ENCODE measurements around the gene CCDC85A. TPM values are rescaled to one million over a fixed set of nuclear protein-coding genes. Genes with fewer than 3 reads are reported as not detected.

The CCDC85A gene
- total RNA-seq, 1 experiment from 2014 or later = not detected

DNA sequence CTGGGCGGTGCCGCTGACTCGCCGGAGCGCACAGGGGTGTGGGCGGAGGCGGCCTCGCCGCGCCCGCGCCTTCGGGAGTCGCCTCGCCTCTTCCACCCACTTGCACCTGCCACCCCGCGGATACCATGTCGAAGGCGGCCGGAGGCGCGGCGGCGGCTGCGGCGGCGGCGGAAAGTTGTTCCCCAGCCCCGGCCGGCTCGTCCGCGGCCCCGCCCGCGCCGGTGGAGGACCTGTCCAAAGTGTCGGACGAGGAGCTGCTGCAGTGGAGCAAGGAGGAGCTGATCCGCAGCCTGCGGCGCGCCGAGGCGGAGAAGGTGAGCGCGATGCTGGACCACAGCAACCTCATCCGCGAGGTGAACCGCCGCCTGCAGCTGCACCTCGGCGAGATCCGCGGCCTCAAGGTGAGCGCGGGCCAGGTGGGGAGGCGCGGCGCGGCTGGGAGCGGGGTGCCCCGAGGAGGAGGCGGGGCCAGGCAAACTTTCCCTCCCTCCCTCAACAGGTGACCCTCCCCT is 766 bp downstream of the CCDC85A start:
- peak overlapping the region; percentile 31; the same call in 1 of the 2 replicates for H3K4me3 ChIP-seq
- no peaks in the 10 kb centered on the region for H3K36me3 ChIP-seq
- no peaks in the 10 kb centered on the region for H3K9me3 ChIP-seq
- DNase-seq = peak; percentile 16
- H3K27me3 ChIP-seq = peaks cover 17% of the 10 kb centered on the region

DNA sequence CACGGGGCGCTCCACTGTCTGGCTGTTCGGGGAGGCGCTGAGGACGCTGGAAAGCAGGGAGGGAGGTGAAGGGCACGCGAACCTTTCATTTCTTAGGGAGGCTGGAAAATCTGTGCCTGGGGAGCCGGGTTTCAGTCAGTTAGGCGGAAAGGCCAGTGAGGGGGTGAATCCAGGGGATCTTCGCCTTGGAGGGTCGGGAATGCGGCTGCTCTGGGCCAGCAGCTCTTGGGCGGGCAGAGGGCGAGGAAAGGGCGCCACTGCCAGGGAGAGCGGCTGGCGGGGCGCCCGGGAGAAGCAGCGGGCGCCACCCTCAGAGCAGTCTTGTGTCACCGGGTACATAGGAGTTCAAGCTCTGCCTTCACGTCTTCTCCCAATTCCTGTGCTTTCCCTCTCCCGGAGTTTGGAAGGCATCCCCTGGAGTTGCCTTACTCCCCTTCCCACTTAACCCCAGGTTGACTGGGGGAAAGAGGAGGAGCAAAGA is 1.4 kb downstream of the CCDC85A start:
- H3K9me3 ChIP-seq = no peaks in the 10 kb centered on the region
- H3K36me3 ChIP-seq = no peaks in the 10 kb centered on the region
- H3K27me3 ChIP-seq = peaks cover 17% of the 10 kb centered on the region
- peak; percentile 33 for DNase-seq
- peak overlapping the region; percentile 31 for H3K4me3 ChIP-seq

DNA sequence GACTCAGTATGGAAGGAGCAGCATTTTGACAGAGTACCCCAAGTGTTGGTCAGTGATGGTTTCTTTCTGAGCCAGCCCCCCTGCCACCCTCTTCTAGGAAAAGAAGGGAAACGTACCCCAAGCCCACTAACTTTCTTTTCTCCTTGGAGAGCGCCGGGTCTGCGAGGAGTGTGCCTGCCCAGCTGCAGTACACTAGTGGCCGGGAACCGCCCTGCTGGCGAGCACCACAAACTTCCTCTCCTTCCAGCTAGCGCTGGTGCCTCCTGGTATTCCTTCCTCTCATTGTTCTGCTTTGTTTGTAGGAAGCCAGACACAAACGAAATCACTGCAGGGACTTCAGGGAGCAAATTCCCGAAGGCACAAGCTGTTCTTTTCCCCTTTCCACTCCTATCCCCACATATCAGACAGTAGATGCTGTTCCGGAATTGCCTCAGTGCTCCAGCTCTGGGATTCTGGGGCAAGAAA is 1.8 kb downstream of the CCDC85A start:
- peak; percentile 47 for DNase-seq
- Histone ChIP-seq H3K27me3 (peaks cover 17% of the 10 kb centered on the region), H3K9me3 (no peaks in the 10 kb centered on the region), H3K4me3 (peak overlapping the region; percentile 31), H3K36me3 (no peaks in the 10 kb centered on the region)

DNA sequence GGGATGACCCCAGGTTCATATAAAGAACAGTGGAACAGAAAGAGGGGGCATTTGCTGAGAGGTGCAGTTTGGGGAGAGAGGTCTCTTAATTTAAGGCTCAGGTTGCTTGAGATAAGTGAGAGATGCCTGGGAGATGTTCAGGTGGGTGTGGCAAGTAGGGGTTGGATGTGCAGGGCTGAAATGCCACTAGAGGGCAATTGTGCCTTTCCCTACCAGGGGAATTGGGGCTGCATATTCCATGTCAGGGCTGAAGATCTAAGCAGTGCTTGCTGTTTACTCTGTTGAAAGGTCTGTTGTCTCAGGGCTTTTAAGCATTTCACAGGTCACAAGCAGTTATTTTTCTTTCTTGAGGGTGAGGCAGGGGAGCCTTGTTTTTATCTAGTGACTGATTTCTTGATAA is 7.8 kb downstream of the CCDC85A start:
- Histone ChIP-seq H3K4me3 (no peak overlapping the region), H3K27me3 (no peaks in the 10 kb centered on the region; the same call in 1 of the 2 replicates), H3K9me3 (no peaks in the 10 kb centered on the region), H3K36me3 (no peaks in the 10 kb centered on the region)
- DNase-seq = no peak

DNA sequence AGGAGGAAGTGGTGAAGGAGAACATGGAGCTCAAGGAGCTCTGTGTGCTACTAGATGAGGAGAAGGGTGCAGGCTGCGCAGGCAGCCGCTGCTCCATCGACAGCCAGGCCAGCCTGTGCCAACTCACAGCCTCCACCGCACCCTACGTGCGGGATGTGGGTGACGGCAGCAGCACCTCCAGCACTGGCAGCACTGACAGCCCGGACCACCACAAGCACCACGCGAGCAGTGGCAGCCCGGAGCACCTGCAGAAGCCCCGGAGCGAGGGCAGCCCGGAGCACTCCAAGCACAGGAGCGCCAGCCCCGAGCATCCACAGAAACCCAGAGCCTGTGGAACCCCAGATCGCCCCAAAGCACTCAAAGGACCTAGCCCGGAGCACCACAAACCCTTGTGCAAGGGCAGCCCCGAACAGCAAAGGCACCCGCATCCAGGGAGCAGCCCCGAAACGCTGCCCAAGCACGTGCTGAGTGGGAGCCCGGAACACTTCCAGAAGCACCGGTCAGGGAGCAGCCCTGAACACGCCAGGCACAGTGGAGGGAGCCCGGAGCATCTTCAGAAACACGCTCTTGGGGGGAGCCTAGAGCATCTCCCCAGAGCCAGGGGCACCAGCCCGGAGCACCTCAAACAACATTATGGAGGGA is 9.0 kb downstream of the CCDC85A start:
- Histone ChIP-seq H3K4me3 (no peak overlapping the region), H3K36me3 (no peaks in the 10 kb centered on the region), H3K27me3 (no peaks in the 10 kb centered on the region; the same call in 1 of the 2 replicates), H3K9me3 (no peaks in the 10 kb centered on the region)
- DNase-seq = no peak

DNA sequence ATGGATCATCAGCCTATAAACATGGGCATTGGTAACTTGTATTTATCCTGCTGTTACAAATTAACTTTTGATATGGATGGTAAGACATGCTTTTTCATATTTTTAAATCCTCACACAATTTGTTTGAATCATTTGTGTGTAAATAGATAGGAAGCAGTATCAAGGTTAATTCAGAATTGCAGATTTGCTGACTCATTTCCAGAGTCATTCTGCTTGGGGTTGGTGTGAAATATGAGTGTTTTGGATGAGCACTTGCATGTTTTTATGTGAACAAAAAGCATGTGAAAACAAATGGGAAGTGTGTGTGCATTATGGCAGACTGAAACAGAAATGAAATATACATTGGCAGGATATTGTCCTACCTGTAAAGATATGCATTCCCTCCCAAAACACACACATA is 11.8 kb downstream of the CCDC85A start:
- H3K4me3 ChIP-seq = no peak overlapping the region
- H3K9me3 ChIP-seq = no peaks in the 10 kb centered on the region
- DNase-seq = no peak
- H3K36me3 ChIP-seq = no peaks in the 10 kb centered on the region
- H3K27me3 ChIP-seq = no peaks in the 10 kb centered on the region

DNA sequence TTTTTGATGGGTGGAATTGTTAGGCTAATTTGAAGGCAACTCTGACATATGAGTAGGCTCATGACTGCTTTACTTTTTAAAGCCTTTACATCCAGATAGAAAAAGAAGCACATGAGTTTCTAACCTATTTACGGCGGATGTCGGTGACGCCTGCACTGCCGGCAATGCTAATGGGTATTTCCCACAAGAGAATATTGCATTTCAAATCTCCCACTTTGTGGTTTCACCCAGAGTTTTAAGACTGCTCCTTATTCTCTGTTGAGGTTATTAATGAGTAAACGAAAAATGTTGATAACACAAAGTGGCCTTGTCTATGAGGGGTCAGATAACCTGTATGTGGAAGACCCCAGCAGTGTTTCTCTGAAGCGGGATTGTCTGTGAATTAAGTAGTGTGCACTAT is 14.0 kb downstream of the CCDC85A start:
- no peak for DNase-seq
- Histone ChIP-seq H3K36me3 (no peaks in the 10 kb centered on the region), H3K4me3 (no peak overlapping the region), H3K9me3 (no peaks in the 10 kb centered on the region), H3K27me3 (no peaks in the 10 kb centered on the region)

DNA sequence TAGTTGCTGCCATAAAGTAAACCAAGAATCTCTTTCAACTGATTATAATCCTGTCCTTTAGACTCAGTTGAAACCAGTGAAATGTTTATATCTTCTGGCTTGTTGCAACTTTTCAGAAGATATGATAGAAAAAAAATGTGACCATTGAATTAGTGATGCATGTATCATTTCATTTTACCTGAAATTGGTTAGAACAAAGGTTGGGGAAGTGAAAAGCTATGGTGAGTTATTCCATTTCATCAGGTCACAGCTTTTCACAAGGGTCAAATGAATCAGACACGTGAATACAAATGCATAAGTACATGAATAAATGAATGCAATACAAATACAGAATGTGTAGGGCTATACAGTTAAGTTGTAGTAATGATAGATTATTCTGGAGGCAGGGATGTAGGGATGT is 15.1 kb downstream of the CCDC85A start:
- no peak for DNase-seq
- no peaks in the 10 kb centered on the region for H3K36me3 ChIP-seq
- no peaks in the 10 kb centered on the region for H3K27me3 ChIP-seq
- H3K4me3 ChIP-seq = no peak overlapping the region
- H3K9me3 ChIP-seq = no peaks in the 10 kb centered on the region

DNA sequence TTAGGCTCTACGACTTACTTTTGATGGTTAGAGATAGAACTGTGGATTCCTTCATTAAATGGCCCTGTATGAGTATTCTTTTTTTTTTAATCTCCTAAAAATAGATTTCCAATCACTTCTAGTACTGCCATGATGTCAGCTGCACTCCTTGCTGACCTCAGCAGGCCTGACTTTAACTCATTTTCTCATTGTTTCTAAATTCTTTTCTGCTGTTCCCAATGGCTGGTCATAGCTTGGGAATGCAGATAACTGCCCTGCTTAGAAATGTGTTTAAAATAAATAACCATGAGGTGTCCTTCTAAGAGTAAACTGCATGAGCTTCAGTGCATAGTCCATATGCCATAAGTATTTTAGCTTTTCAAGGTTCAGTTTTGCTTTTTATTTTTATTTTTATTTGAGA is 15.7 kb downstream of the CCDC85A start:
- H3K36me3 ChIP-seq = no peaks in the 10 kb centered on the region
- H3K9me3 ChIP-seq = no peaks in the 10 kb centered on the region
- H3K27me3 ChIP-seq = no peaks in the 10 kb centered on the region
- peak; percentile 1 for DNase-seq
- no peak overlapping the region for H3K4me3 ChIP-seq

DNA sequence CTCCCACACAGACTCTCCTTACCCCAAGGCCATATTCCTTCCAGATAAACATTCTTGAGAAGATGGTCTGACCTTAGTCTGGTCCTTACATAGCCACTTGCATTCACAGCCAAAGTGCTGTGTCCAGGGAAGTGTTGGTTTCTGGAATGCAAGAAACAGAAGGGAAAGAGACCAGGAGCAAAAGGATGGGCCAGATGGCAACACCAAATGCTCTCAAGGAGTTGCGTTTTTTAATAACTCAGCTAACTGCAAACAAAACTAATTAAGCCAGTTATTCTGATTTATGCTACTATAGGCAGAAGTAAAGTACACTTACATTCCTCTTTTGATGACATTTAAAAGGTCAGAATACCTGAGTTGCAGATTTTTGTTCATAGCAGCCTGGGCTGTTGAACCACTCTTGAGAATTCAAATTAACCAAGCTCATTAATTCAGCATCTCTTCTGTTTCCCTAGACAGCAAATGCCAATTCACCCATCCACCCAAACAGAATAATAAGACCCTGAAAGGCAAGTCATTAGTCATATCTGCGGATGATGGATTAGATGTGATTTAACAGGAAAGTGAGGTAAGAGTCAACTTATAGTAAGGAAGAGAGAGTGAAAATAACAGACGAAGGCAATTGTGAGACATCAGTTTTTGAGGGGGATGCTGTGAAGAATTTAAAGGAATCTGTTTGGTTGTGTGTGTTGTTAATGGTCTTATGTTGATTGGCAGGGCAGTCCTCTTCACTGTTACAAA is 18.8 kb downstream of the CCDC85A start:
- no peaks in the 10 kb centered on the region for H3K36me3 ChIP-seq
- no peaks in the 10 kb centered on the region for H3K27me3 ChIP-seq
- DNase-seq = no peak
- no peak overlapping the region for H3K4me3 ChIP-seq
- H3K9me3 ChIP-seq = no peaks in the 10 kb centered on the region

DNA sequence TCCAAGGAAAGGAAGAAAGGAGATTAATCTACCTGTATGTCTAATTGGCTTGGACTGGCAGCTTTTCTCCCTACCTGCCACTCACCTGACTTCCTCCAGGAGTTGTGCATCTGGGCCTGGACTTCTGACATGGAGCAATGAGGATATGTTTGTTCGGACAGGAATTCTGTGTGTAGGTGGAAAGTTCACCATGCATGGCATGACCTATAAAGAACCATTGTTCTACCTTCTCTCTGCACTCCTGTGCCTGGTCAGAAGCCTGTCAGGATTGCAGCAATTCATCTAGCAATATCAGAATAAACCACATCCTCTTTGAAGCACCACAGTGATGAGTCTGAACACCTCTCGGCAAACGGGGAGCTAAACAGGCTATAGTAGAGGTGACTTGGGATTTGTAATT is 20.8 kb downstream of the CCDC85A start:
- Histone ChIP-seq H3K4me3 (no peak overlapping the region), H3K27me3 (no peaks in the 10 kb centered on the region), H3K36me3 (no peaks in the 10 kb centered on the region), H3K9me3 (no peaks in the 10 kb centered on the region)
- no peak for DNase-seq

DNA sequence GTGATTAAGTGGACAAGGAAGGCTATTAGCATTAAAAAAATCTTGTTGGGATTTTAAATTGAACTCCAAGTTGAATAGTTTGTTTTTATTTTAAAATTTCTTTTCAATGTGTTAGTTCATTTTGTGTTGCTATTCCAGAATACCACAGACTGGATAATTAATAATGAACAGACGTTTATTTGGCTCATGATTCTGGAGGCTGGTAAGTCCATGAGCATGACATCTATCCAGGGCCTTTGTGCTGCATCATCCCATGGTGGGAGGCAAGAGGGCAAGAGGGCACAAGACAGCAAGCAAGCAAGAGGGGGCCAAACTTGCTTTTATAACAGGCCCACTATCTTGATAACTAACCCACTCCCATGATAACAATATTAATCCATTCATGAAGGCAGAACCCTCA is 22.5 kb downstream of the CCDC85A start:
- Histone ChIP-seq H3K27me3 (no peaks in the 10 kb centered on the region), H3K4me3 (no peak overlapping the region), H3K36me3 (no peaks in the 10 kb centered on the region), H3K9me3 (no peaks in the 10 kb centered on the region)
- no peak for DNase-seq

DNA sequence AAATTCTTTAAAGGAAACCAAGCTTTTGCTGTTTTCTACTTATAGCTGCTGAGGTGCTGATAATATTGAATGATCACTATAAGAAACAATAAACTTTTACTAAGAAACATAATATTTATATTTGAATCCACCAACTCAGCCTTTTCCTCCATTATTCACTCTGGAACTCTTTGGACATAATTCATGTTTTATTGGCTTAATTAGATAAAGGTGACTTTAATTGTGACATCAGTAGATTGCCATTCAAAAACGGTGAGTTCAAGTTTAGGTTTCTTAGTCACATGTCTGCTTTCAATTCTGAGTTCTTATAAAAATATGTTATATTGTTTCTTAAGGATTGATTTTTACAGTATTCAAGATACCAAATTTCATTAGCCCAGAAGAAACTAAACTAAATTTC is 24.0 kb downstream of the CCDC85A start:
- no peak overlapping the region for H3K4me3 ChIP-seq
- DNase-seq = no peak
- H3K9me3 ChIP-seq = no peaks in the 10 kb centered on the region
- H3K36me3 ChIP-seq = no peaks in the 10 kb centered on the region
- no peaks in the 10 kb centered on the region for H3K27me3 ChIP-seq

DNA sequence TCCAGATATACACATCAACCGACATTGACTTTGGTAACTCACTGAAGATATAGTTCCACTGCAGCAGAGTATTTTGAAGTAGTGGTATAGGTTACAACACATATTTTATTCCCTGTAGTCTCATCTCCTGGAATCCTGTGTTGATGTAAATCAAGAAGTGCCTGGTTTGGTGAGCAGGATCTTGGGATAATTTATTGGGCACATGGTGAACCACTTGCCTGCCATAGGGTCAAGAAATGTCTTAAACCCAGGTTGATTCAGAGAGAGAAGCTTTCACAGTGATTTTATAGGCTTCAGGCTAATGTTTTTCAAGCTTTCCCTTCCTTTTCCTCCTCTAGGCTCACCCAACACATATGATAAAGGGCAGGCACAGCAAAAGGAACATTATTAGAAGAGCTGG is 24.6 kb downstream of the CCDC85A start:
- H3K27me3 ChIP-seq = no peaks in the 10 kb centered on the region
- no peaks in the 10 kb centered on the region for H3K36me3 ChIP-seq
- DNase-seq = no peak
- no peaks in the 10 kb centered on the region for H3K9me3 ChIP-seq
- H3K4me3 ChIP-seq = no peak overlapping the region

DNA sequence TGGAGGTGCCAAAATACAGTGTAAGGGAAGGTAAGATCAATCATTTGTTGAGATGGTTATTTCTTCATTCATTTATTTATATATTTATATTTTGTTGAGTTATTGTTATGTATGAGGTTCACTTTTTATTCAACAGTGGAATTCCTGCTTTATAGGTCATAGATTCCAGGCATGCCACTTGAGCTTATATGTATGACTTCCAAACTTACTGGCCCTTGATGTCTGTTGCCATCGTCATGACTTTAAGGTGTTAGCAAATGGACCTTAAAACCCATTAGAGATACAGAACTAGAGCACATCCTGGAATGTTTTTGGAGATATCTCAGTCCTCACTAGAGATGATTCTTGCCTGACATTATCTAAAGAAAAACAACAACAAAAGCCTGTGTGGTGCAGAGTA is 25.9 kb downstream of the CCDC85A start:
- no peaks in the 10 kb centered on the region for H3K9me3 ChIP-seq
- DNase-seq = no peak
- H3K27me3 ChIP-seq = no peaks in the 10 kb centered on the region
- no peak overlapping the region for H3K4me3 ChIP-seq
- H3K36me3 ChIP-seq = no peaks in the 10 kb centered on the region

DNA sequence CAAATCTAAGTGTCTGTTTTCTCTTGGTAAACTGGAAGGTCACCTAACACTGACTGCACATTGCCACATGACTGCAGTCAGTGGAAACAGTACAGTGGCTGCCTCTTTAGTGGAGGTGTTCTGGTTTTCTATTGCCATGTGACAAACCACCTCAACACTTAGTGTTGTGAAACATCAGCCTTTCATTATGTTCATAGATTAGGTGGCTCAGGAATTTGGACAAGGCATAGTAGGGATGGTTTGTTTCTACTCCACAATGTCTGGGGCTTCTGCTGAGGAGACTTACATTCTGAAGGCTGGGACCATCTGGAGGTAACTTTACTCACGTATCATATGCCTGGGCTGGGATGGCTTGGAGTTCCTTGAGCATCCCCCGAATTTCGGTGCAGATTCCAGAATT is 26.5 kb downstream of the CCDC85A start:
- H3K27me3 ChIP-seq = no peaks in the 10 kb centered on the region
- no peak overlapping the region for H3K4me3 ChIP-seq
- no peak for DNase-seq
- H3K36me3 ChIP-seq = no peaks in the 10 kb centered on the region
- H3K9me3 ChIP-seq = no peaks in the 10 kb centered on the region

DNA sequence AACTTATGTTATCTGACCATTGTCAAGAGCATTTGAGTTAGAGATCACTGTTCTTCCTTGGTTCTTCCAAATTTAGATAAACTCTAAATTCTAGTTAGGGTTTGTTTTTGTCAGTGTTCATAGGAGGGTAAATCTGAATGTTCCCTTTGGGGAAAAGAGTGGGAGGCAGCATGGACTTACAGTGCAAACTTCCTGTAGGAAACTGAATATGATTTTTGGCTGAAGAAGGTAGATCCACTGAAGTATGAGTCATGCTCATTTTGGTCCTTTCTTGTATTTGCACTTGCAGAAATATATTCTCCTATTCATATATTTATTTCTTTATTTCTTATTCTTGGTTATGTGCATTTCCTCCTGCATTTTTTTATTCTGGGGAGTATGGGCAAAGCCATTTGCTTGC is 27.3 kb downstream of the CCDC85A start:
- H3K27me3 ChIP-seq = no peaks in the 10 kb centered on the region
- H3K4me3 ChIP-seq = no peak overlapping the region
- no peaks in the 10 kb centered on the region for H3K9me3 ChIP-seq
- H3K36me3 ChIP-seq = no peaks in the 10 kb centered on the region
- DNase-seq = no peak

DNA sequence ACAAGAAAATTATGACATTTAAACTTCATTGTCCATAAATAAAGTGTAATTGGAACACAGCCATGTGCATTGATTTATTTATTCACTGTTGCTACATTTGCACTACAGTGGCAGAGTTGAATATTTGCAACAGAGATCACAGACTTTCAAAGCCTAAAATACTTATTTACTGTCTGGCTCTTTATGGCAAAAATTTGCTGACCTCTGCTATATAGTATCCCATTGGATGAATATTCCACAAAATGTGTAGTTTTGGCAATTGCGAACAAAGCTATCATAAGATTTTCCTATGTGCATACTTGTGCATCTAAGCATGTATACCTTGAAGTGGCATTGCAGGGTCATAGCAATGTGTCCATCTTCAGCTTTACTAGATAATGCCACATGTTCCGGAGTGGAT is 32.1 kb downstream of the CCDC85A start:
- Histone ChIP-seq H3K27me3 (no peaks in the 10 kb centered on the region; the same call in 1 of the 2 replicates), H3K9me3 (no peaks in the 10 kb centered on the region), H3K4me3 (no peak overlapping the region), H3K36me3 (no peaks in the 10 kb centered on the region)
- no peak for DNase-seq
